ENCODE measurements around the gene TNXB.
A peak's percentile ranks its signal among the peaks of the same experiment; 100 is the strongest.

Gene TNXB

DNA sequence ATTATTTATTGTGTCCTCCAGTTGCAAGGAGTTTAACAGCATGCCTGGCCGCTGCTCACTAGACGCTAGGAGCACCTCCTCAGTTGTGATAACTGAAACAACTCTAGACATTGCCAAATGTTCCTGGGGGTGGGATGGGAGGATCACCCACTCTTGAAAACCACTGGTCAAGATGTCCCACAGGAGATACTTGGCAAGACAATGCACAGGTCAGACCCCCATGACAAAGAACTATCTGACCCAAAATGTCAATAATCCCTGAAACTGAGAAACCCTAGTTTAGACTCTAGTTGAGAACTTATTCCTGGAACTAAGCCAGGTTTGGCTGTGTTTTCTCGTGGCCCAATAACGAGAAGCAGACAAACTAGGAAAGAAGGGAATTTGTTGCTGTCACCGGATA is 30.5 kb upstream of the TNXB start:
- DNase-seq (ENCODE audit: low read depth): no peak

GRCh38 chr6:32137454-32137853 is 28.3 kb upstream of the TNXB start:
- DNase-seq (ENCODE audit: low read depth): no peak

- DNase-seq (ENCODE audit: low read depth): no peak
Measured at GRCh38 chr6:32133786-32134185, 24.6 kb upstream of the TNXB start.

- DNase-seq (ENCODE audit: low read depth): no peak
Measured at GRCh38 chr6:32132110-32132509, 23.0 kb upstream of the TNXB start.

- DNase-seq (ENCODE audit: low read depth): no peak
Measured at GRCh38 chr6:32131439-32131948, 22.4 kb upstream of the TNXB start.

- no peak for DNase-seq (ENCODE audit: low read depth)
Measured at GRCh38 chr6:32129297-32130088, 20.4 kb upstream of the TNXB start.

- DNase-seq (ENCODE audit: low read depth): no peak
Measured at GRCh38 chr6:32128751-32129296, 19.7 kb upstream of the TNXB start.

- DNase-seq (ENCODE audit: low read depth): peak; percentile 94
Measured at GRCh38 chr6:32127717-32128592, 18.8 kb upstream of the TNXB start, which contains the start of gene ATF6B. Gene ATF6B, minus strand, starts transcription at chr6:32128246. Its CDS starts 39 bp downstream, at chr6:32128207.

DNA sequence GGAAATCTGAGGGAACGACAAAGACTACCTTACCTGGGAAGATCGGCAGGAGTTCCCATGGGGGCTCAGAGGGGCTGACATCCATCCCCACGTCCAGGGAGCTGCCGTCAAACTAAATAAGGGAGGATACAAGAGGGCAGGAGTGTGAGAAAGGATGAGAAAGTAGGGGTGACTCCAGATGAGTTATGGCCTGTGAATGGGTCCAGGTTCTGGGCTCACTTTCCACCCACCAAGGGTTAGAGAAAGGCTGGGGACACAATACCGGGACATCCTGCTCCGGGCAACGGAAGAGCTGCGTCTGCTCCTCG is 18.2 kb upstream of the TNXB start:
- no peak for DNase-seq (ENCODE audit: low read depth)

GRCh38 chr6:32126880-32127279 is 17.7 kb upstream of the TNXB start:
- no peak for DNase-seq (ENCODE audit: low read depth)

- DNase-seq (ENCODE audit: low read depth): no peak
Measured at GRCh38 chr6:32123681-32124080, 14.5 kb upstream of the TNXB start.

GRCh38 chr6:32120573-32121059 is 11.5 kb upstream of the TNXB start:
- DNase-seq (ENCODE audit: low read depth): no peak

DNA sequence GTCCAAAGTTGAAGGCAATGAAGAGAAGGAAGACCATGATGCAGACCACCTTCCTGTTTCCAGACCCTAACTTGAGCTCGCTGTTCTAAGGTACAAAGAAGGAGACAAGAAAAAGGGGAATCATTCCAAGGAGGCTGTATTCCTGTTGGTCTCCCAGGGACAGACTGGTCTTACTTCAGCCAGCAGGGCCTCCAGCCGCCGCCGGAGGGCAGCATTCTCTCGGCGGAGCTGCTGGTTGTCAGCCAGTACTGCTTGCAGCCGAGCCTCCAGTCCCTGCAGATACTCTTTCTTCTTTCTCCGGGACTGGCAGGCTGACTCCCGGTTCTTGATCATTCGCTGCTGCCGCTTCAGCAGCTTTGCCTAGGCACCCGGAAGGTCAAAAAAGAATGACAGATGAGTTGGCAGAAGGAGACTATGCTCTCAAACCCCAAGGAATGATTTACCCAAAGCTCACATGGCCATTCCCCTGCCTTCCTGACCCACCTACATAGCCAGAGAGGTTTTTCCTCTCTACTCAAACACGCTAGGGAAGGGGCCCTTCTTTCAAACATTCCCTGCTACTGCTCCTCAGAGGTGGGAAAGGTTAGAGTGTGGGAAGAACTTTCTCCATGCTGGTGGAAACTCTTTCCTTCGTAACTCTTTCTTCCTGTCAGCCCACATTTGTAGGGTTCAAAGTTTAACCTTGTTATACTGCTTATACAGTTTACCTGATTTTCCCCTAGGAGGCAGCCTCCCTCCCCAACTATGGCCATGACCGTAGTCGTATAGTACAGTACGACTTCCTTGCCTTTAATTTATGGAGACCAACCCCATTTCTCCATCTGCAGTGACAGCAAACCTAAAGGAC is 9.9 kb upstream of the TNXB start:
- DNase-seq (ENCODE audit: low read depth): peak; percentile 34

DNA sequence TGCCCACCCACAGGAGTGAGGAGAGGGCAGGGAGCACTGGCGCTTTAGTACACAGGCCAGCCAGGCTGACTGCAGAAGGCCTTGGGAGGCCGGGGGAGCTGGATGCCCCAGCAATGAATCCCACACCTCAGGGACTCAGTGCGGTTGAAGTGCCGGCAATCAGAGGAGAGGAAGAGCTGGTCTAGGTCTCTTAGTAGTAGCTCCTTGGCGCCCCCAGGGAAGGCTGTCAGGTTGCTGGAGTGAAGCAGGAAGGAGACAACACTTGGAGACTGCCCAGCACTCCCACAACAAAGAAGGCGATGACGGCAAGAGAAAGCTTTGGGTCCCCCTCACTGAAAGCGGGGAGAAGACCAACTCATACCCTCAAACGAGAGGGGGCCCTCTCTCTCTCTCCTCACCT is 8.3 kb upstream of the TNXB start:
- DNase-seq (ENCODE audit: low read depth): no peak

GRCh38 chr6:32116674-32117073 is 7.5 kb upstream of the TNXB start:
- DNase-seq (ENCODE audit: low read depth): no peak

- no peak for DNase-seq (ENCODE audit: low read depth)
Measured at GRCh38 chr6:32115623-32116022, 6.5 kb upstream of the TNXB start.

GRCh38 chr6:32114796-32115195 is 5.7 kb upstream of the TNXB start:
- no peak for DNase-seq (ENCODE audit: low read depth)

GRCh38 chr6:32113386-32114352 is 4.5 kb upstream of the TNXB start:
- no peak for DNase-seq (ENCODE audit: low read depth)

DNA sequence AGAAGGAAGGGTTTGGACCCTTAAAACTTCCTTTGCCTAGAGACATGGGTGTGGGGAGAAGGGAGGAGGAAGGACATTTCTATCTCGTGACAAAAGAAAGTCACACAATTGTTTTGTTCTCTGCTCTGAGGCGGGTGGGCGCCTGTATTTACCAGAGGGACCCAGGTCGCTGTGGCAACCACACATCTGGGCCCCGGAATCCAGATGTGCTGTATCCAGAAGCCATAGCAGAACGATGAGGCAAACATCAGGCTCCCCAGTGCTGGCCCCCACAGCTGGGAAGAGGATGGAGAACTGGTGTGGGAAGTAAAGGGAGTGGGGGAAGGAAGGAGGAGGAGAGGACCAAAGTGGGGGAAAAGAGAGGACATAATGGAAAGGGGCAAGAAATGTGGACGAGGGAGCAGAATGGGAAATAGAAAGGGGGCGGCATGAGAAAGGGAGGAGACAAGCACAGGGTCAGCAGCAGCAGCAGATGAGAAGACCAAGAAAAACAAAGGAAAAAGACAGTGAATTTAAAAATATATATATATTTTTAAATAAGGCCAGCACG is 3.4 kb upstream of the TNXB start:
- no peak for DNase-seq (ENCODE audit: low read depth)

GRCh38 chr6:32111424-32112066 is 2.4 kb upstream of the TNXB start:
- no peak for DNase-seq (ENCODE audit: low read depth)
